Activated CD4-positive, alpha-beta T cell treated with anti-CD3 and anti-CD28 coated beads, Interleukin-2, Interleukin-6, amounts not matched to agents 100 ng/mL and 50 ng/mL, durations not matched to agents 16 hours and 8 hours (primary cell): ENCODE results near the gene PTPN14.

ENCODE experiments used
- DNase-seq: peaks from one replicate; pipeline ENCODE4 v3.0.0-alpha.2; 2020

PTPN14 gene

DNA sequence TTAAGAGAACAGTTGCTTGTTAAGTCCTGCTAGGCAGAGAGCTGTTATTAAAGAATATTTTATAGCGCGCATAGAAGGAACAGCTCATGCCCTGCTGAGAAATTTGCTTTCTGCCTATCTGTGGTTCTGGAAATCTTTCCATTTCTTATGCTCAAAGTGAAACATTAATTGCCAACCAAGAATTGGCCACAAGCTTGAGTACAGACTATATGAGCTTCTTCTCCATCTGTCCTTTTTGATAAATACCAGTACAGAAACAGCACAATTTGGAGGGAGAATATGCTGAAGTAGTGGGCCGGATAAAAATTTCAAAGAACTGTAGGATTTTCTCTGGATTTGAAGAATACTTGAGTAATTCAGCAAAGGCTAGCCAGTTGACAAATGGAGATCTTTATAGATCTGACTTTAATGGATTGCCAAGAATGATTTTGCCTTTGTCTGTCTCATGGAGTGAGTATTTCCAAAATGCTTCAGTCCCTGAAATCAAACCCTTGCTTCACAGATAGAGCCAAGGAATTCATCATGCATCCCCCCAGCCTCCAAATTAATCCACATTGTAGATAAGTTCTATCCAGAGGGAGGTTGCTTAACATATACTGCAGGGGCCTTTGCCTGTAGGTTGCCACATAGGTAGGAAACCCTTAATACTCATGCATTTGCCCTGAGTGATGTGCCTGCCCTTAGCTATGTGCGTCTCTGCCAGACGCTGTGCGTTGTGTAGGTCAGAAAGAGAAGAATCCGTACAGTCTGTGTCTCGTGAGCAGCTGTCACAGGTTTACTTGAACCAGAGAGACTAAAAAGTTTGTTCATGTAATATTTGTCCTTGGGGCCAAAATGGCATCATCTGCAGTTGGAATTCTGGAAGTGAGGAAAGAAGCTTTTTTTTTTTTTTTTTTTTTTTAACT is 226.3 kb downstream of the PTPN14 start:
- no peak for DNase-seq

DNA sequence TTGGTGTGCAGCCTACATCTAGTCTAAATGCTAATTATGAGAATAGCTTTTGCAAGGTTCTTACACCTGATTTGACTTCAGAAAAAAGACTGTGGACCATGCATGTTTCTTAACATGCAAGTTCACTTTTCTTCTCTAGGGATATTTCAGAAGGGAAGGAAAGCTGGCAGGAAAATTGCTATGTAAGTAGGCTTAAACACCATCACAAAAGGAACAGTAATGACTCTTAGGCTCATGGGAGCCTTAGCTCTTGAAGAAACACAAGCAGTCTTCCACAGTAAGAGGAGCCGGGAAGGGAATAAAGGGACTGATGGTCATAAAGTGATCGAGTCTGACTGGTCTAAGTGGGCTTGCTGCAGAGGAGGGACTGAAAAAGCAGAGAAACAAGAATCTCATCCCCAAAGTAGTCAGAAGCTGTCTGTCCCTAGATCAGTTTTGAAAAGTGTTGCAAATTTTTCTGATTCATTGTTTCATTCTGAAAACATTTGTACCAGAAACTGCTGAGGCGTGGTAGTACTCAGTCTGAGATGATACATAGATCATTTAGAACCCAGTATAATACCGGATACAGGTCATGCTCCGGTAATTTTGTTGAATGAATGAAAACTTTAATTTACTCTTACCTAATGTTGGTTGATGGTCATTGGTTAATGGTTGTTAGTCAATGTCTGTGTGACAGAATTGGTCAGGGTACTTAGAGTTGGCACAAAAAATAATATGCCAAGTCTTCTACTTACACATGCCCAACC is 229.5 kb downstream of the PTPN14 start:
- DNase-seq, result no peak

DNA sequence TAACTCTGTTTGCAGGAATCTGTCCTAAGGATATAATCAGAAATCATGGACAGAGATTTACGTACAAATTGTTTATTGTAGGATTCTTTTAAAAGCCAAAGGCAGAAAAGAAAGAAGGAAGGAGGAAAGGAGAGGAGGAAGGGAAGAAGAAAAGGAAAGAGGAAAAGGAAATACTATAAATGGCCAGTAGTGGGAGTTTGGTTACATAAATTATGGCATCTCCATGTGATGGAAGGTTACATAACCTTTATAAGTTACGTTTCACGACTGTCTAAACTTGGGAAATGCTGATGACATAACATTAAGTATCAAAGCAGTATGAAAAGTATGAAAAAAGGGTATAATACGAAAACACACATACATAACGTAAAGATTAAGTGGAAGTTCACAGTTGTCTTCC is 231.5 kb downstream of the PTPN14 start:
- no peak for DNase-seq

DNA sequence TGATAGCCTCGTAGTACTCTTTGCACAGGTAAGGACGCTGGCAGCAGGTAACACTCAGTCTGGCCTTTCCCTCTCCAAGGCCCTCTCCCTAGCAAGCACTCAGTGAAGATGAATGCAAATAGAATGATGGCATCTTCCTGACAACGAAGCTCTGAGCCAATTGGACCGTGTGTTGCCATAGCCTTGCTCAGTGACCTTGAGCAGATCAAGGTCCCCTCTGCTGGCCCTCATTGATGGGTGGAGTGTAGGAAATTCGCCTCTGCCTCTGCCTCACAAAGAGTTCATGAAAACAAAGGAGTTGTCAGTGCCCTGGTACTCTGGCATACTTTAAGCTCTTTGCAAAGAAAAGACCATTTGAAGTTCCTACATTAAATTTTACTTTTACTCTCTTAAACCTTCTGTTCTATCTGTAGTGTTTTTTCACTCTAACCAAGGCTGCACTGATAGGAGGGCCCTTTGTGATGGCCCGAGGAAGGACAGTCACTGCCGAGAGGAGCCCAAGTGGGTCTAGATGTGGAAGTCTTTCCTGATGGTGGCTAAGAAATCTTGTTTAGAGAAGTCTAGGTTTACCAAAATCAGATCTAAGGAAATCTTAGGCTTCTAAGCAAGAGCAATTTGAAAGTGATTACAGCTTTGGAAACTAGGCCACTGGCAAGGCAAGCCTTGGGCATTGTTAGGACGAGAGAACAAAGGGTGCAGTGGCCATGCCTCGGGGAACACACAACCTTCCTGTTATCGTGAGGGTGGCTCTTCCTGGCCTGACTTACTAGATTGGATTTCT is 232.3 kb downstream of the PTPN14 start:
- DNase-seq, result no peak

DNA sequence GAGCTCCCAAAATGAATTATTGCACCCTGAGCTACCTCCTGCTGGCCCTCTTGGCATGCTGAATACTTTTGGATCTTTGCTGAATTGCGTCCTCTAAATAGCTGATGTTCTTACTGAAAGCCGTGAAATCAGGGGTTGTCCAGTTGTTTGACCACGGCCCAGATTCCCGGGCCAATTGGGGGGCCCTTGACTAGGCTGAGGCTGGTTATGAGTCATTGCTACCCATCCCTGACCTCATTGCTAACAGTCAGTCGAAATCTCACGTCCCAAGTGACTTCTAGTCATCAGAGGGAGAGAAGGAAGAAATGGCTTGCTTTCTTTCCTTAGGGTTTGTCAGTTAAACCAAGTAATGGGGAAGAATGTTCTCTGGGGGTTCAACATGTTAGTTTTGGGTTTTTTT is 233.0 kb downstream of the PTPN14 start:
- DNase-seq, result no peak

DNA sequence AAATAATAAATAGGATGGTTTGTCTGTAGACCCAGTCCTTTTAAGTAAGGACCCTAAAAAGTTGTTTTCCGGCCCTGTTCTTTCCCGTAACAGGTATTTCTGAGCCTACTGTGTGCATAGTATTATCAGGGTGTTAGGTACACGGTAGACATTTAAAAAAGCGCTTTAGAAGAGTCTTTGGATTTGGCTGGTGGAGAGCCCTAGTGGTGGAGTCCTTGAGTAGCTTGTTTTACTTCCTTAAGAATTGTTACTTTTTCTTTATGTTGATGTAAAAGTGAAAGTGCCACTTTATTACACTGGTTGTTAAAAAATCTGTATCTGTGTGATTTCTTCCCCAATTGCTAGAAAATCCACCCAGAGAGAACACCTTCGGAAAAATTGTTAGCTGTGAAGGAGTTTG is 233.7 kb downstream of the PTPN14 start:
- DNase-seq, result no peak

DNA sequence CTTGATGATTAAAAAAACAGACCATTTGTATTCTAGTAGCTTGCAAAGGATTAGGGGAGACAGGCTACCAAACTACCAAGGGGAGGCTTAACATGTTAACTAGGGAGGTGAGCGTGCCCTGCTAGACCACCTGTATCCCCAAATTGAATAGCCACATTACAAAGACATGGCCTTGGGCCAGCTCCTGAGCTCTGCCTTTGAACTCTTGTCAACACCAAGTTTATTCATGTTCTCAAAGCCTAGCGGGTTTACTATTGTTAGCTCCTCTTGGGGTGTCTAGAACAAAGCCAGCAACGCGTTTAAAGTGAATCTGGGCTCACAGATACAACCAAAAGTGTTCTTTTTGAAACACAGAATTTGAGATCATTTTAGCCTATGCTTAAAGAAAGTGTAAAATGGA is 234.1 kb downstream of the PTPN14 start:
- no peak for DNase-seq

DNA sequence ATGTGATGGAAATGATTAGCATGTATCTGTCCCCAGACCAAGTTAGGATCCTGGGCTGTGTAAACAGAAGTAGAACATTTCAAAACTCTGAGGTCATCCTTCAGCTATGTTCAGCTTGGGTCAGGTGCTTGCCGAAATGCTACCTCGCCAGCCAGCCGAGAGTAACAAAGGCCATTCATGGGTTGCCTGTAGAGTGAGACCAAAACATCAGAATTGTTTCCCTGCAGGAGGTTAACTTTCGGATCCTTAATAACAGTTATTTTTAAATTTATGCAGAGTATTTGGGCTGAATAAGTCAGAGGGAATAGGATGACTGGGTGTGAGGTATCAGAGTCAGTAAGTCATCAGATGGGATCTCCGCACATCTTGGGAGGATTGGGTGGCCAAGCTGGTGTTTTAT is 234.8 kb downstream of the PTPN14 start:
- DNase-seq, result no peak

DNA sequence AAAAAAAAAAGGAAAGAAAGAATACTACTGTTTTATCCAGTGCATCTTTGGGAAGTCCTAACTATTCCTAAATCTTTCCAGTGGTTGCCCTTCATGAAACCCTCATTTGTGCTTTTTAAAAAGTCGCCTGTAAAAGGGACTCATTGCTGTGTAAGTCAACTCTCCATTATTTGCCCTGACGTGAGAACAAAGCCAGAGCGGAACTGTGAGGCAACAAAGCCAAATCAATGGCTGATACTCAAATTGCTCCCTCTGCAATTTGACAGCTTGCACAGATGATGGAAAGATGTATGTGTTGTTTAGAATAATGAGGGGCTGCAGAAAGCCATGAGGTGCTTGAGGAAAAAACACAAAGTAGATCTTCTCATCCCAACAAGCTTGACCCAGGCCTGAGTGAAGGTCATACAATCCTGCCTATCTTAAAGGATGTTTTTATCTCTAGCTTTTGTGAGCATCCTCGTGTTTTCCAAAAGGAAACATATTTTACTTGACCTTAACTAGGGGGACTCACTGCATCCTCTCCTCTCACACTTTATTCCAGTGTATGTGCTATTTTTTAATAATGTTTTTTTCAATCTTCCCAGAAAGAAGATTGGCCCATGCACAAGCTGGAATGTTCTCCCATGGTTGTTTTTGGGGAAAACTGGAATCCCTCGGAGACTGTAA is 237.1 kb downstream of the PTPN14 start:
- no peak for DNase-seq

DNA sequence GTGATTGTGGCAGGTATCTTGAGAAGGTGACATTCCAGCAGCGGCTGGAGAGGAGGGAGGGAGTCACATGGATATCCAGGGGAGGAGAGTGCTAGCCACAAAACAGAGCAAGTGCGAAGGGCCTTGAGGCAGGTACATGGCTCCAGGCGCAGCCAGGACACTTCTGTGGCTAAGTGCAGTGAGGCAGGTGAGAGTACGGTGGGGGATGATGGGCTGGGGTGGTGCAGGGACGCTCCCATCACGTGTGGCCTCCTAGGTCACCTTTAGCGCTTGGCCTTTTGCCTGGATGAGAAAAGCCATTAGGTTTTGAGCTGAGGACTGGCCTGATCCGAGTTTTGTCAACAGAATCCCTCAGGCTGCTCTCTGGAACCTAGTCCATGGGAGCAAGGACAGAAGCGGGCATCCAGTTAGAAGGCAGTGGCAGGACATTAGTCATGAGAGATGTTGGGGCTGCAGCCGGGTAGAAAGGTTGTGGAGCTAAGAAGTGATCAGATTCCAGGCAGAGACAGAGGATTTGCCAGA is 238.8 kb downstream of the PTPN14 start:
- no peak for DNase-seq

DNA sequence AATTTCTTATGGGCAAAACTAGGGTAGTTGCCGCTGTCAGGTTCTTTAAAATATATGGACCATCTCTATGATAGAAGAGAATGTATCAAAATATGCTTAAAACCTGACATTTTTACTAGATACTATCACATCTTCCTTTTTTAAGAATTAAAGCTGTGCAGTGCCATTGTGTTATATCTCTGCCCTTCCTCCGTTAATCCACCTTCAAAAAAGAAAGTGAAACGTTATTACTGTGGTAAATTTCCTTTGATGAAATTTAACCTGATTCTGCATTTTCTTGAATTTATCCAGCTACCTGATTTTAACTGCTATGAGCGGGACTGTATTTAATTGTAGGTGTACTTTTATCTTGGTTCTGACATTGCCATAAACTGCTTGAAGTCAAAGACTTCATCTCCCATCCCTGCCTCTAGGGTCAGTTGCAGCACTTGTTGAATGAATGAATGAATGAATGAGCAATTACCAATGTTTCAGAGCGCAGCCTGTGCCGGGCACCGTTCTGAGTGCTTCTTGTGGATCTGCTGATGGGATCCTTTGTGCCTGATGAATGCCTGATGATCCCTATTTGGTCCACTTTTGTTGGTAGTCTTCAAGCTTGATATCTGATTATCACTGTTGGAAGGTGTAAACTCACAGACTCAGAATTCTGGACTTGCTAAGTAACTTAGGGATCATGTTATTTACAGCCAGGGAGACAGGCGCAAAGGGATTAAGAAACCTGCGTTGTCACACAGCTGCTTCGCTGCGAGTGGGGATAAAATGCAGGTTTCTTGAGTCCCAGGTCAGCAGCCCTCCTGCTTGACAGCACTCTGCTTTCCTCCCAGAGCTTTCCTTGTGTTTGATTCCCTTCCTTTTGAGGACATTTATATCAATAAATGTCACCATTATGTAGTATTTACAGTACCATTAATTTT is 240.4 kb downstream of the PTPN14 start:
- DNase-seq, result no peak

DNA sequence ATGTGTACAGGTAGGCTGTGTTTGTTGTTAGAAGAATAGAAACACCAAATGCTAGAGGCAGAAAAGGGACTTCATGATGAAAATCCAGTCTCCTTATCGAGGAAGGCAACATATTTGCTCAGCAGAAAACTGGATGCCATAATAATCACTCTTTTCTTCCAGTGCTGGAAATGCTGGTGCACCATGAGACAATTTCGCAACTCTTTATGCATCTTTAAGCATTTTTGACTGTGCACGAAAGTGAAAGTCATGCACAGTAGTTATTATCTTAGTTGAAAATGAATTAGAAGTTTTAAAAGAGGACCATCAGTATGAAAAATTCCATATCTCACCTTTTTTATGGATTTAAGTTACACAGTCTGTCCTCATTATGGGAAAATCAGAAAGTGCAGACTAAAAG is 241.4 kb downstream of the PTPN14 start:
- DNase-seq, result peak; percentile 40

DNA sequence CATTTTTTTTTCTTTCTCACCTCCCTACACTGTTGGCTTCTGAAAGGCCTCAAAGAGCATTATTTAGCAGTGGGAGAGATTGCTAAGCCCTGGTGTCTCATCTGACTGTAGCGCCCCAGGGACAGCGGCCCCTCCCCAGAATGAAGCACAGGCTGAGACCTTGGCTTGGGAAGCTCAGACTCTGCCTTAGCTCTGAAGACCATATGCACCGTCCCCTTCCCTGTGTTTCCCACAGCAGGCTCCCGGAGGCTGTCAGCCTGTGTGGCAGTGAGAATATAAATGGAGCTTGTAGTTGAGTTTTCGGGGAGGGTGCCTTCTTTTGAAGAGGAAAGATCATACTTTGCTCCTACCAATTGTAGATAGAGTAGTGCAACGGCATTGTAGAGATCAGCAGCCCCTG is 245.1 kb downstream of the PTPN14 start:
- no peak for DNase-seq

DNA sequence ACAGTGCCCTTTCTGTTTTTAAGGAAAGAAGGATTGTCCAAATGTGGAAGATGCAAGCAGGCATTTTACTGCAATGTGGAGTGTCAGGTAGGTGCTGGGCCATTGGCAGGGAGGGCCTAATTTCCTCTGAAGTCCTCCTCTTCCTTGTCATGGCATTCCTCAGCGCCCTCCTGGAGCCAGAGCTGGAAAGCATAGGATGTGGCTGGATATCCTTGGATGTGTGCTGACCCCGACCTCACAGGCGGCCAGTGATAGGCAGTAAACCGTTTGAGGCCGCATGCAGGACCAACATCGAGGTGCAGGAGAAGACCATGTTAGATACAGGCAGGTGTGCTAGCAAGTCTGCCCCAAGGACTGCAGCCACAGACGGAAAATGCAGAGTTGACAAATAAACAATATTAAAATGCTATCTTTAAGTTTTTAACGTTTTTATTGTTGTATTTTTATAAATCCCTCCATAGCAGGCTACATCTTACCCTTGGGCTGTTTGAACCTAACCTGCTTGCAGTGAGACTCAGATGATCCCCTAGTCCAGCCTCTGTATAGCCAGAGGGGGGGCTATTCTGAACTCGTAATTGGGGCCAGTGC is 246.1 kb downstream of the PTPN14 start:
- no peak for DNase-seq

DNA sequence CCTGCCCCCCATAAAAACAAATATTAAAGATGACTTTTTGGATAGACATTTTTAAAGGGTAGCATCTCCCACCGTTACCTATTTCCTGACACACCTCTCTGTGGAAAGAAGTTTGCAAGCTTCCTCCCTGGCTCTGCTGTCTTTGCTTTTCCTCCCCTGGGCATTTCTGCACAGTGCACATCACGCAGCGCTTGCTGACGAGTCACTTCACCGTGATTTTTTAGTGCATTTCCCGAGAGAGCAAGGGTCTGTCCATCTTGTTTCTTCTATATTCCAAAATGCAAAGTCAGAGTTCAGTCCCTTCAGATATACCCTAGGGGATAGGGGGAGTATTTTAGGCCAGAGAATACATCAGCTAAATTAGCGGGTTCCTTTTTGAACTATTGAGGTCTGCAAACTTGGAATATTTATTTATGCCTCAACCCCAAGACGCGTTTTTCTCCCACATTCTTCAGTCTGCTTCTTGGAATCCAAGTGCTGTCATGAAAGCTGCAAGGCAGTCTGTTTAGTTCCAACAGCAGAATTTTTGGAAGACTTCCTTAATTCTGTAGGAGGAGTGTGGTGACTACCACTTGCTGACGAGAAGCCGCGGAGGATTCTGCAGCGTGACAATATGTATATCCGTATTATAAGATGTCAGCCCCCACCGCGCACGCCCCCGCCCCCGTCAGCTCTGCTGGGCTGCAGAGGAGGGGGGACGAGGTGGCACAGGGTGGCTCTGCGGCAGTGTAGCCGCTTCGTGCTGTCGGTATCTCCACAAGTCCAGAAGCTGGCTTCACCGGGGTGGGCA is 248.1 kb downstream of the PTPN14 start:
- DNase-seq, result no peak

DNA sequence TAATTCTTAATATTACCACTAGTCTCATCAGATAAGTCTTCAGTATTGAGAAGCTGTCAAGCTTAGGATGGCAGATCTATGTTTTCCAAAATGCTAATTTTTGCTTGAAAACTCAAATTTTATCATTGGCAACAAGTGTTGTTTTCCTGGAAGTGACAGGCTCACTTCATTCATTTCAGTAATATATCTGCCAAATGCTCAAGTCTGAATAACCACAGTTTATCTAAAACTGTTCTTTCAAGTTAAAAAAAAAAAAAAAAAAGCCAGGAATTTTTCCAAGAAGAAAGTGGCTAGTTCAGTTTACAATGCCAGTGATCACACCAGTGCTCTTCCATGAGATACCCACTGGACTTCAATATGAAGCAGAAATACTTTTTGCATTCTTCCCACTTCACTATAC is 249.9 kb downstream of the PTPN14 start:
- DNase-seq, result no peak

DNA sequence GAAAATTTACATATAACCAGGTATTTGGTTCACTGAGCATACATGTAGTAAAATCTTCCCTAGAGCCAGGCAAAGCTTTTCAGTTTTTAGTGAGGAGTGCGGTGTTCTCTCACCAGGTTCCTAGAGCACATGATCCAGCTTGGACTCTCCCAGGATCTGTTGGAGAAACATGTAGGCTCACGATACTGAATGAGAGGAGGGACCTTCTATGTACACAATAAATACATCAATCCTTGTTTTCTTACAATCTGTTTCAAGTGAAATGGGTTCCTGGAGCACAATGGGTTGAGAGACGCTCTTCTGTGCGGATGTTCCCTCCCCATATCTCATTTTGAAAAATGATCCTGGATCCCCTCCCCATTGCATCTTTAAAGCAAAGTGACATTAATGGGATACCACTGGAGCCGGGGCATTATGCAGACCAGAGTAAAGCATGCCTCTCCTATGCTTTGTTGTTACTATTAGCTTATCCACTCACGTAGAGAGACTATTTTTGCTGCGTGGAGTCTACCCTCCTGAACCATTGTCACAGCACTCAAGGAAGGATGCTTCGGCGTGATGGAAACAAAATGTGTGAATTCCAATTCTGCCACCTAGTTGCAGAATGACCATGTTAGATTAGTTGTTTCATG is 251.1 kb downstream of the PTPN14 start:
- DNase-seq, result no peak
